ENCODE data around the gene MALRD1.

- no peak for TF ChIP-seq CTCF (IDR thresholded peaks at IDR 0.05)
- no peak for TF ChIP-seq POLR2A (IDR thresholded peaks at IDR 0.05)
Observed at GRCh38 chr10:19491166-19491565, 442.6 kb downstream of the MALRD1 start.

Measured in body of pancreas (tissue), 4 donors.